ENCODE results near the gene TMIE. TPM values are rescaled to one million over a fixed set of nuclear protein-coding genes. Genes with fewer than 3 reads are reported as not detected.

TMIE gene
- total and polyA plus RNA-seq, 2 of the 13 experiments (the other 11 are each of a cell fraction or from before 2014, with no cell fraction given): not detected

DNA sequence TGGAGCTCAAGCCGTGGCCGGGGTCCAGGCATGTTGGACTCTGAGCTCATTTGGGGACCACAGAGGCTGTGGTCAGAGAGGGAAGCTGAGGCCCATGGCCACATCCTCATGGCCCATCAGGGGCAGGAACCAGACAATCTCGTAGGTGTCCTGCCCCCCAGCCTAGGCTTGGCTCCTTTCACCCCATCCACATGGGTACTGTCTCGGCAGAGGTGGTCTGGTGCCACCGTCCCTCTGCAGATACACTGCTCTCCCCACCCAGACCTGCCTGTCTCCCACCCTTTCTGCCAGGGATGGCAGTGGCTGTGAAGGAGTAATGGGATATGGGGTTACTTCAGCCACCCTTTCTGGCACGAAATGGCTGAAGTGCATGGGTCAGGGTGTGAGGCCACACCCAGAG, 8.5 kb downstream of the TMIE start:
- H4K20me1 ChIP-seq (ENCODE audit: insufficient read depth, low read length): no peaks in the 10 kb centered on the region
- CTCF ChIA-PET (ENCODE audit: low intra/inter-chr PET ratio, low total read pairs): no interaction called here
- in situ Hi-C loops (cut with HindIII; ENCODE audit: extremely low pct_ligation_motif_present, low pct_unique_long_range_greater_than_20kb): loop anchor here (5.0 kb wide), 1 partner anchor 198 kb away; no protein-coding TSS in a partner anchor

More for the DNA sequence above, 8.5 kb downstream of the TMIE start:
- intact Hi-C loops (cut with micrococcal nuclease; ENCODE audit: unreplicated experiment): no loop called here
- Histone ChIP-seq H3K27ac (ENCODE audit: extremely low read length, insufficient read depth, low read length) (no peak overlapping the region), H3K4me3 (replicated peaks in 1 of 3; ENCODE audit: insufficient read depth in 1 of 3, low read depth in 2 of 3, low read length in 3 of 3) (no peak overlapping the region), H3K9me3 (ENCODE audit: low read length) (no peaks in the 10 kb centered on the region), H3K4me2 (ENCODE audit: low read depth, low read length) (no peak overlapping the region), H2AFZ (ENCODE audit: low read length) (no peak overlapping the region), H3K27me3 (ENCODE audit: control insufficient read depth in 1 of 2, insufficient read depth in 2 of 2, low read length in 2 of 2) (peaks cover 2 to 15% of the 10 kb centered on the region in 2 experiments; a peak in 3 of 5 replicates), H3K4me1 (ENCODE audit: insufficient read depth, low read length) (peaks cover 11% of the 10 kb centered on the region), H3K36me3 (replicated peaks in 1 of 2; ENCODE audit: control insufficient read depth in 1 of 2, insufficient read depth in 2 of 2, low read length in 2 of 2) (no peaks in the 10 kb centered on the region), H3K9ac (ENCODE audit: insufficient read depth, low read depth, low read length) (no peak overlapping the region), H3K79me2 (ENCODE audit: insufficient read depth, low read length) (no peaks in the 10 kb centered on the region)
- TF ChIP-seq SUZ12 (IDR thresholded peaks at IDR 0.05; ENCODE audit: low read depth, low read length) (no peak), TBL1XR1 (IDR thresholded peaks at IDR 0.05; ENCODE audit: borderline replicate concordance, low read length, partially characterized antibody) (no peak), RFX1 (IDR thresholded peaks at IDR 0.05) (no peak), ZNF501 (CRISPR knock-in tag; IDR thresholded peaks at IDR 0.05) (no peak), MATR3 (CRISPR knock-in tag; IDR thresholded peaks at IDR 0.05) (no peak), PAX8 (CRISPR knock-in tag; IDR thresholded peaks at IDR 0.05; ENCODE audit: borderline replicate concordance) (no peak), ZNF382 (CRISPR knock-in tag; IDR thresholded peaks at IDR 0.05; ENCODE audit: borderline replicate concordance) (no peak), KDM5B (CRISPR knock-in tag; IDR thresholded peaks at IDR 0.05; ENCODE audit: borderline replicate concordance) (no peak), ZZZ3 (CRISPR knock-in tag; IDR thresholded peaks at IDR 0.05; ENCODE audit: borderline replicate concordance) (no peak), ZBTB8A (CRISPR knock-in tag; IDR thresholded peaks at IDR 0.05; ENCODE audit: borderline replicate concordance, low read depth) (no peak), ZNF788 (CRISPR knock-in tag; IDR thresholded peaks at IDR 0.05; ENCODE audit: borderline replicate concordance) (no peak), ONECUT2 (CRISPR knock-in tag; IDR thresholded peaks at IDR 0.05) (no peak), CREM (IDR thresholded peaks at IDR 0.05) (no peak), CREM (CRISPR knock-in tag; IDR thresholded peaks at IDR 0.05) (no peak), ZNF224 (CRISPR knock-in tag; IDR thresholded peaks at IDR 0.05) (no peak), GATAD1 (CRISPR knock-in tag; IDR thresholded peaks at IDR 0.05) (no peak), SRSF1 (optimal IDR thresholded peaks at IDR 0.05; ENCODE audit: low read depth, low read length) (no peak)
- TF ChIP-seq, protein P1, sequence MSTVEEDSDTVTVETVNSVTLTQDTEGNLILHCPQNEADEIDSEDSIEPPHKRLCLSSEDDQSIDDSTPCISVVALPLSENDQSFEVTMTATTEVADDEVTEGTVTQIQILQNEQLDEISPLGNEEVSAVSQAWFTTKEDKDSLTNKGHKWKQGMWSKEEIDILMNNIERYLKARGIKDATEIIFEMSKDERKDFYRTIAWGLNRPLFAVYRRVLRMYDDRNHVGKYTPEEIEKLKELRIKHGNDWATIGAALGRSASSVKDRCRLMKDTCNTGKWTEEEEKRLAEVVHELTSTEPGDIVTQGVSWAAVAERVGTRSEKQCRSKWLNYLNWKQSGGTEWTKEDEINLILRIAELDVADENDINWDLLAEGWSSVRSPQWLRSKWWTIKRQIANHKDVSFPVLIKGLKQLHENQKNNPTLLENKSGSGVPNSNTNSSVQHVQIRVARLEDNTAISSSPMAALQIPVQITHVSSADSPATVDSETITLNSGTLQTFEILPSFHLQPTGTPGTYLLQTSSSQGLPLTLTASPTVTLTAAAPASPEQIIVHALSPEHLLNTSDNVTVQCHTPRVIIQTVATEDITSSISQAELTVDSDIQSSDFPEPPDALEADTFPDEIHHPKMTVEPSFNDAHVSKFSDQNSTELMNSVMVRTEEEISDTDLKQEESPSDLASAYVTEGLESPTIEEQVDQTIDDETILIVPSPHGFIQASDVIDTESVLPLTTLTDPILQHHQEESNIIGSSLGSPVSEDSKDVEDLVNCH (CRISPR knock-in tag; IDR thresholded peaks at IDR 0.05): no peak
- TF ChIP-seq, protein P2, sequence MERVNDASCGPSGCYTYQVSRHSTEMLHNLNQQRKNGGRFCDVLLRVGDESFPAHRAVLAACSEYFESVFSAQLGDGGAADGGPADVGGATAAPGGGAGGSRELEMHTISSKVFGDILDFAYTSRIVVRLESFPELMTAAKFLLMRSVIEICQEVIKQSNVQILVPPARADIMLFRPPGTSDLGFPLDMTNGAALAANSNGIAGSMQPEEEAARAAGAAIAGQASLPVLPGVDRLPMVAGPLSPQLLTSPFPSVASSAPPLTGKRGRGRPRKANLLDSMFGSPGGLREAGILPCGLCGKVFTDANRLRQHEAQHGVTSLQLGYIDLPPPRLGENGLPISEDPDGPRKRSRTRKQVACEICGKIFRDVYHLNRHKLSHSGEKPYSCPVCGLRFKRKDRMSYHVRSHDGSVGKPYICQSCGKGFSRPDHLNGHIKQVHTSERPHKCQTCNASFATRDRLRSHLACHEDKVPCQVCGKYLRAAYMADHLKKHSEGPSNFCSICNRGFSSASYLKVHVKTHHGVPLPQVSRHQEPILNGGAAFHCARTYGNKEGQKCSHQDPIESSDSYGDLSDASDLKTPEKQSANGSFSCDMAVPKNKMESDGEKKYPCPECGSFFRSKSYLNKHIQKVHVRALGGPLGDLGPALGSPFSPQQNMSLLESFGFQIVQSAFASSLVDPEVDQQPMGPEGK (CRISPR knock-in tag; IDR thresholded peaks at IDR 0.05): no peak
- ATAC-seq: no peak
- no TSS peak for BruUV-seq (replicated peaks)
- POLR2A ChIA-PET: no interaction called here
- FAIRE-seq: no peak
- DNase-seq (ENCODE audit: low spot score): no peak
- 24% methylated on average over 6 of the region's 6 CpGs for WGBS (ENCODE audit: low lambda C conversion rate)
